ENCODE measurements around the gene CCSAP. TPM values are rescaled to one million over a fixed set of nuclear protein-coding genes. Genes with fewer than 3 reads are reported as not detected.

The CCSAP gene
- total RNA-seq, 1 experiment from 2014 or later: 8.5 TPM

- no peak for TF ChIP-seq CTCF (conservative IDR thresholded peaks at IDR 0.05)
- H3K4me1 ChIP-seq (ENCODE audit: insufficient read depth, low read length): no peaks in the 10 kb centered on the region
- no peak overlapping the region for H2BK20ac ChIP-seq (ENCODE audit: low read depth, low read length, poor library complexity, severe bottlenecking)
- H3K14ac ChIP-seq (ENCODE audit: insufficient read depth, low read length): no peak overlapping the region
- H3K9me3 Mint-ChIP-seq: no peaks in the 10 kb centered on the region
- no peak overlapping the region for H2AK5ac ChIP-seq (ENCODE audit: insufficient read length, low read length)
- no peak overlapping the region for H2AFZ ChIP-seq (ENCODE audit: low read length)
- DNase-seq: no peak
- H4K8ac ChIP-seq (replicated peaks; ENCODE audit: insufficient read length, low read depth, low read length): no peak overlapping the region
- no peaks in the 10 kb centered on the region for H3K79me1 ChIP-seq (ENCODE audit: insufficient read depth, low read depth, low read length, poor library complexity, severe bottlenecking)
- H3K23ac ChIP-seq (ENCODE audit: insufficient read length, low read depth, low read length): no peak overlapping the region
- H3K27me3 Mint-ChIP-seq (ENCODE audit: low read depth): no peaks in the 10 kb centered on the region; the same call in none of the 2 replicates
- no peak overlapping the region for H4K5ac ChIP-seq (ENCODE audit: insufficient read length, low read depth, low read length)
- H3K27ac Mint-ChIP-seq: no peak overlapping the region; a peak in 2 of 7 replicates
- H4K91ac ChIP-seq (ENCODE audit: insufficient read length, low read depth, low read length): no peak overlapping the region
- H3K18ac ChIP-seq (ENCODE audit: insufficient read length, low read depth, low read length): no peak overlapping the region
- no peaks in the 10 kb centered on the region; a peak in 1 of 4 replicates for H3K4me1 Mint-ChIP-seq
- H2BK15ac ChIP-seq (ENCODE audit: low read depth, low read length): no peak overlapping the region
- H2BK120ac ChIP-seq (ENCODE audit: low read depth, low read length, poor library complexity, severe bottlenecking): no peak overlapping the region
- H3K23me2 ChIP-seq (ENCODE audit: insufficient read length, low read depth, low read length, poor library complexity, severe bottlenecking): no peaks in the 10 kb centered on the region
- H3K27ac ChIP-seq (ENCODE audit: insufficient read length, low read depth, low read length): no peak overlapping the region
- H2BK5ac ChIP-seq (ENCODE audit: insufficient read length, low read length): no peak overlapping the region
- no peak overlapping the region for H3K4me2 ChIP-seq (ENCODE audit: insufficient read depth, insufficient read length, low read length)
- no peak overlapping the region for H3K4me3 Mint-ChIP-seq
- no peaks in the 10 kb centered on the region for H3K9me3 ChIP-seq (ENCODE audit: control insufficient read depth, low read depth, low read length)
- H4K20me1 ChIP-seq (ENCODE audit: control insufficient read depth, insufficient read depth, insufficient read length): no peaks in the 10 kb centered on the region
- no peak overlapping the region for H3T11ph ChIP-seq (ENCODE audit: low read length)
- H3K79me2 ChIP-seq (ENCODE audit: insufficient read depth, low read length): no peaks in the 10 kb centered on the region
- H2BK12ac ChIP-seq (ENCODE audit: insufficient read length, low read depth, low read length): no peak overlapping the region
- H3K36me3 Mint-ChIP-seq (ENCODE audit: insufficient read depth in 1 of 3, low read depth in 3 of 3): no peaks in the 10 kb centered on the region; a peak in 2 of 7 replicates
- no peak overlapping the region for H3K56ac ChIP-seq (ENCODE audit: insufficient read length, low read depth, low read length)
- H3K4ac ChIP-seq (ENCODE audit: low read depth, low read length): no peak overlapping the region
- H3K27me3 ChIP-seq (ENCODE audit: insufficient read depth, low read length): no peaks in the 10 kb centered on the region
- H3K9ac ChIP-seq (ENCODE audit: extremely low read depth, insufficient read length, low read length): no peak overlapping the region
Measured at GRCh38 chr1:229372251-229372650, 29.4 kb upstream of the CCSAP start.
